ENCODE data around the gene CLTA. TPM values are rescaled to one million over a fixed set of nuclear protein-coding genes. Genes with fewer than 3 reads are reported as not detected.

Gene CLTA
- total RNA-seq, 4 donors from 2014 or later, result 136 to 195 (median 158) TPM

DNA sequence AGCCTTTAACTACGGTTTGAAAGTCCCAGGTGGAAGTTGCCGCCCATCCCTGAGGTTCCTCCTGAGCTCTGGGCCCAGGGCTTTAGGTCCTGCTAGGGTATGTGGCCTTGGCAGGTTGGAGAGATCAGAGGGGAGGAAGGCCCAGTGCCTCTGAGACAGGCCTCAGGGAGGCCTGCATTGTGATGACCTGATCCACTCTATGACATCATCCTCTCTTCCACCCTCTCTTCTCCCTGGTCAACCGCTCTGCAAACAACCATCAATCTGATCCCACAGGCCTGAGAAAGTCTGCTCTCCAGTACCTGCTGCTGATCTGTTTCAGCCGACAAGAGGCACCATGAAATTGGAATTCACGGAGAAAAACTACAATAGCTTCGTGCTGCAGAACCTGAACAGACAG lies 21.6 kb upstream of the CLTA start, which contains the start of gene CCIN:
Gene CCIN, plus strand, starts transcription at position 223 of the 400 bp plus-strand sequence. Its CDS starts 115 bp downstream, at position 338.
- TF ChIP-seq POLR2A (IDR thresholded peaks at IDR 0.05) (no peak), EP300 (IDR thresholded peaks at IDR 0.05) (no peak), POLR2AphosphoS5 (IDR thresholded peaks at IDR 0.05) (no peak)
- TF ChIP-seq, protein P1, sequence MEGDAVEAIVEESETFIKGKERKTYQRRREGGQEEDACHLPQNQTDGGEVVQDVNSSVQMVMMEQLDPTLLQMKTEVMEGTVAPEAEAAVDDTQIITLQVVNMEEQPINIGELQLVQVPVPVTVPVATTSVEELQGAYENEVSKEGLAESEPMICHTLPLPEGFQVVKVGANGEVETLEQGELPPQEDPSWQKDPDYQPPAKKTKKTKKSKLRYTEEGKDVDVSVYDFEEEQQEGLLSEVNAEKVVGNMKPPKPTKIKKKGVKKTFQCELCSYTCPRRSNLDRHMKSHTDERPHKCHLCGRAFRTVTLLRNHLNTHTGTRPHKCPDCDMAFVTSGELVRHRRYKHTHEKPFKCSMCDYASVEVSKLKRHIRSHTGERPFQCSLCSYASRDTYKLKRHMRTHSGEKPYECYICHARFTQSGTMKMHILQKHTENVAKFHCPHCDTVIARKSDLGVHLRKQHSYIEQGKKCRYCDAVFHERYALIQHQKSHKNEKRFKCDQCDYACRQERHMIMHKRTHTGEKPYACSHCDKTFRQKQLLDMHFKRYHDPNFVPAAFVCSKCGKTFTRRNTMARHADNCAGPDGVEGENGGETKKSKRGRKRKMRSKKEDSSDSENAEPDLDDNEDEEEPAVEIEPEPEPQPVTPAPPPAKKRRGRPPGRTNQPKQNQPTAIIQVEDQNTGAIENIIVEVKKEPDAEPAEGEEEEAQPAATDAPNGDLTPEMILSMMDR (IDR thresholded peaks at IDR 0.05), result no peak
- H3K4me1 ChIP-seq, result peaks cover 0 to 30% (median 0%) of the 10 kb centered on the region in 3 donors
- no peak within 1 kb of the TSS for H3K4me3 ChIP-seq
- no peaks in the 10 kb centered on the region for H3K27me3 ChIP-seq
- H3K36me3 ChIP-seq, result no peaks in the 10 kb centered on the region
- H3K27ac ChIP-seq, result no peak within 1 kb of the TSS
- no peak for ATAC-seq
- no peaks in the 10 kb centered on the region for H3K9me3 ChIP-seq
- WGBS, 2 donors (ENCODE audit: low coverage in 1 of 2), result 87 to 92% methylated on average over 3 to 4 of the region's 6 CpGs

DNA sequence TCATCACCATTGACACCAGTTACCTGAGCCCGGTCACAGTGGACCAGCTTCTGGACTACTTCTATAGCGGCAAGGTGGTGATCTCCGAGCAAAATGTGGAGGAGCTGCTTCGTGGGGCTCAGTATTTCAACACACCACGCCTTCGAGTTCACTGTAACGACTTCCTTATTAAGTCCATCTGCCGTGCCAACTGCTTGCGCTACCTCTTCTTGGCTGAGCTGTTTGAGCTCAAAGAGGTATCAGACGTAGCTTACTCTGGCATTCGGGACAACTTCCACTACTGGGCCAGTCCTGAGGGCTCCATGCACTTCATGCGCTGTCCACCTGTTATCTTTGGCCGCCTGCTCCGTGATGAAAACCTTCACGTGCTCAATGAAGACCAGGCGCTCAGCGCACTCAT lies 21.0 kb upstream of the CLTA start:
- no peak for TF ChIP-seq EP300 (IDR thresholded peaks at IDR 0.05)
- no peak for TF ChIP-seq POLR2AphosphoS5 (IDR thresholded peaks at IDR 0.05)
- no peak for TF ChIP-seq POLR2A (IDR thresholded peaks at IDR 0.05)
- TF ChIP-seq, protein P1 (IDR thresholded peaks at IDR 0.05), result no peak
- Histone ChIP-seq H3K27me3 (no peaks in the 10 kb centered on the region), H3K27ac (no peak overlapping the region), H3K36me3 (no peaks in the 10 kb centered on the region), H3K4me1 (peaks cover 0 to 25% (median 0%) of the 10 kb centered on the region in 3 donors), H3K4me3 (no peak overlapping the region), H3K9me3 (no peaks in the 10 kb centered on the region)
- WGBS, 2 donors (ENCODE audit: low coverage in 1 of 2), result 95 to 96% methylated on average over 9 to 16 of the region's 17 CpGs
- ATAC-seq, result no peak

DNA sequence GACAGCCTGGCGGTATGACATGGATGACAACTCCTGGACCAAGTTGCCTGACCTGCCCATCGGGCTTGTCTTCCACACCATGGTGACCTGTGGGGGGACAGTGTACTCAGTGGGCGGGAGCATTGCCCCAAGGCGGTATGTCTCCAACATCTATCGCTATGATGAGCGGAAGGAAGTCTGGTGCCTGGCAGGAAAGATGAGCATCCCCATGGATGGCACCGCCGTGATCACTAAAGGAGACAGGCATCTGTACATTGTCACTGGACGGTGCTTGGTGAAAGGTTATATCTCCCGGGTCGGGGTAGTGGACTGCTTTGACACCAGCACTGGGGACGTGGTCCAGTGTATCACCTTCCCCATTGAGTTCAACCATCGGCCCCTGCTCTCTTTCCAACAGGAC lies 20.2 kb upstream of the CLTA start:
- TF ChIP-seq, protein P1 (IDR thresholded peaks at IDR 0.05), result no peak
- TF ChIP-seq POLR2A (IDR thresholded peaks at IDR 0.05) (no peak), POLR2AphosphoS5 (IDR thresholded peaks at IDR 0.05) (no peak), EP300 (IDR thresholded peaks at IDR 0.05) (no peak)
- ATAC-seq, result no peak
- Histone ChIP-seq H3K4me3 (no peak overlapping the region), H3K9me3 (no peaks in the 10 kb centered on the region), H3K27ac (no peak overlapping the region), H3K4me1 (peaks cover 0 to 17% (median 0%) of the 10 kb centered on the region in 3 donors), H3K36me3 (no peaks in the 10 kb centered on the region), H3K27me3 (no peaks in the 10 kb centered on the region)
- WGBS, 2 donors (ENCODE audit: low coverage in 1 of 2), result 88 to 100% methylated on average over 1 to 6 of the region's 13 CpGs

DNA sequence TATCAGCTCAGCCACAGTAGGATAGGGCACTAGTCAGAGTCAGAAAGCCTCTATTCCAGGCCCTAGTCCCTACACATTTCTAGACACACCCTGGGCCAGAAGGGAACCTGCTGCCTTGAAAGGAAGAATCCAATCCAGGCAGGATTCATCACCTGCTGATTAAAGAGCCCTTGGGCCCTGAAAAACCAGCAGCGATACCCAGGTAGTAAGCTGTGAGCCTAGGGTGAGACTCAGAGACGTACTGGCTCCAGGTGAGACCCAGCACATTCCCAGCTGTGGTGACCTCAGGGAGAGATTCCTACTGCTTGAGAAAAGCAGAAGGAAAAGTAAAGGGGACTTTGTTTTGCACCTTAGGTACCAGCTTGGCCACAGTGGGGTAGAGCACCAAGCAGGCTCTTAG lies 16.9 kb upstream of the CLTA start:
- Histone ChIP-seq H3K27ac (no peak overlapping the region), H3K9me3 (no peaks in the 10 kb centered on the region), H3K4me1 (no peaks in the 10 kb centered on the region), H3K36me3 (no peaks in the 10 kb centered on the region), H3K4me3 (no peak overlapping the region), H3K27me3 (no peaks in the 10 kb centered on the region)
- TF ChIP-seq POLR2A (IDR thresholded peaks at IDR 0.05) (no peak), POLR2AphosphoS5 (IDR thresholded peaks at IDR 0.05) (no peak), EP300 (IDR thresholded peaks at IDR 0.05) (no peak)
- TF ChIP-seq, protein P1 (IDR thresholded peaks at IDR 0.05), result no peak
- no peak for ATAC-seq
- WGBS, 2 donors (ENCODE audit: low coverage in 1 of 2), result 100% methylated on average over 2 of the region's 2 CpGs; no CpG with 5 or more reads in 1 of the 2 donors

DNA sequence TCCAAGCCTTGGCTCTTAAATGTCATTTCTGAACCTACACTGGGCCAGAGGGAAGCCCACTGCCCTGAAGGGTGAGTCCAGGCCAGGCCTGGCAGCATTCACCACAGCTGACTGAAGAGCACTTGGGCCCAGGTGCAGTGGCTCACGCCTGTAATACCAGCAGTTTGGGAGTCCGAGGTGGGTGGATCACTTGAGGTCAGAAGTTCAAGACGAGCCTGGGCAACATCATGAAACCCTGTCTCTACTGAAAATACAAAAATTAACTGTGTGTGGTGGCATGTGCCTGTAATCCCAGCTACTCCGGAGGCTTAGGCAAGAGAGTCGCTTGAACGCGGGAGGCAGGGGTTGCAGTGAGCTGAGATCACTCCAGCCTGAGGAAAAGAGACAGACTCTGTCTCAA lies 16.4 kb upstream of the CLTA start:
- WGBS, 2 donors (ENCODE audit: low coverage in 1 of 2), result 96% methylated on average over 4 of the region's 7 CpGs; no CpG with 5 or more reads in 1 of the 2 donors

More for the DNA sequence above, 16.4 kb upstream of the CLTA start:
- Histone ChIP-seq H3K27ac (no peak overlapping the region), H3K9me3 (no peaks in the 10 kb centered on the region), H3K4me1 (no peaks in the 10 kb centered on the region), H3K27me3 (no peaks in the 10 kb centered on the region), H3K4me3 (no peak overlapping the region), H3K36me3 (no peaks in the 10 kb centered on the region)
- no peak for ATAC-seq
- TF ChIP-seq EP300 (IDR thresholded peaks at IDR 0.05) (no peak), POLR2A (IDR thresholded peaks at IDR 0.05) (no peak), POLR2AphosphoS5 (IDR thresholded peaks at IDR 0.05) (no peak)
- TF ChIP-seq, protein P1 (IDR thresholded peaks at IDR 0.05), result no peak

Data from gastroesophageal sphincter (tissue), 4 donors.